AG09319 (cell line): ENCODE results near the gene MRO.

Experiments
- DNase-seq: peaks from one replicate; pipeline ENCODE4 v3.0.0-alpha.2; 2010; ENCODE audit warnings: low read depth; ENCODE audit errors: extremely low read depth
- CTCF ChIP-seq: IDR thresholded peaks from 2 replicates; pipeline ENCODE4 v1.5.1; 2011; ENCODE audit warnings: low read depth, mild to moderate bottlenecking, inconsistent platforms, low read length, moderate library complexity

Gene MRO

GRCh38 chr18:50806208-50806616 lies 13.6 kb downstream of the MRO start:
- DNase-seq, result no peak
- no peak for TF ChIP-seq CTCF

GRCh38 chr18:50805732-50806131 lies 14.1 kb downstream of the MRO start:
- TF ChIP-seq CTCF, result no peak
- no peak for DNase-seq

DNA sequence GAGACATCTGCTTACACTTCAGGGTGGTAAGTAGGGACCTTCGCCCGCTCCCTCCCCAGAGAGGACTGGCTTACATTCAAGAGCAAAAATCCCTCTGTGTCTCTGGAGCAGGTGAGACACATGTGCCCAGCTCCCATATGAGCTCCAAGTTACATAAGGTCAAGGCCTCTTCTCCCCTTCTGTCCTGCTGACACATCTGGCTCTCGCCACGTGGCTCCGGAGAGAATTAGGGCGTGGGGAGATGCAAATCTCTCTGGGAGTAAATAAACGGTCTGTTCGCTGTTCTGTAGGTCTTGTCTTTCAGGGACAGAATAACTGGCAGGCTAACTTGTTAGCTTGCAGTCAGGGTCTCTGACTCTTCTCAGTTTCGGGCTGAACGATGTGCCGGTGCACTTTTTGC lies 16.2 kb downstream of the MRO start:
- no peak for DNase-seq
- TF ChIP-seq CTCF, result no peak

GRCh38 chr18:50802141-50802540 lies 17.7 kb downstream of the MRO start:
- no peak for TF ChIP-seq CTCF
- no peak for DNase-seq

DNA sequence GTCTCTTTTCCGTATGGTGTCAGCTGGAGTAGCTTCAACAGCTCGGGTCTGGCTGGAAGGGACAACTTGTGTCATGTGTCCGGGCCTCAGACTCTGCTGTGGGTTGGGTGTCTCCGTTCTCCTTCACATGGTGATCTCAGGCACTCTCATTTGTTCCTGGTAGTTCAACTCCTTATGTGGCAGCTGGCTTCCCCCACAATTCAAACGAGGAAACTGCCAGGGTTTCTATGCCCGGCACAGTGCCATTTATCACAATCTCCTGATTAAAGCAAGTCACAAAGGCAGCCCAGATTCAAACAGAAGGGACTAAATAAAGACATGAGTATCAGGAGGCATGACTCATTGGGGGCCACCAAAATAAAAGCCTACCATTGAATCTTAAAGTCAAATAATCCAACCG lies 22.7 kb downstream of the MRO start:
- no peak for TF ChIP-seq CTCF
- no peak for DNase-seq

DNA sequence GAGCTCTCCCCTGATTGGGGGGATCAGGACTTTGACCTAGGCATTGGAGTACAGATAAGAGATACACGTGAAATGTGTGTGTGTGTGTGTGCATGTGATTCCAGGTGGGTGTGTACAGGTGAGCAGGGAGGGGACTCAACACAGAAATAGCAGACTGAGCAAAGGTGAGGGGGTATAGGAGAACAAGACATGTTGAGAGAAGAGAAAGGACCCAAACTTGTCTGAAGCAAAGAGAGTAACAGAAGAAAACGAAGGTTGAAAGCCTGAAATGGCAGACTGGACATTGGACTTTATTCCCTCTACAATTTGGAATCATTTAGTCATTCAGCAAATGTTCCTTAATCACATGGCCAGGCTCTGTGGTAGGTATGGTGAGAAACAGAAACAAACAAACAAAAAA lies 23.3 kb downstream of the MRO start:
- DNase-seq, result no peak
- no peak for TF ChIP-seq CTCF

DNA sequence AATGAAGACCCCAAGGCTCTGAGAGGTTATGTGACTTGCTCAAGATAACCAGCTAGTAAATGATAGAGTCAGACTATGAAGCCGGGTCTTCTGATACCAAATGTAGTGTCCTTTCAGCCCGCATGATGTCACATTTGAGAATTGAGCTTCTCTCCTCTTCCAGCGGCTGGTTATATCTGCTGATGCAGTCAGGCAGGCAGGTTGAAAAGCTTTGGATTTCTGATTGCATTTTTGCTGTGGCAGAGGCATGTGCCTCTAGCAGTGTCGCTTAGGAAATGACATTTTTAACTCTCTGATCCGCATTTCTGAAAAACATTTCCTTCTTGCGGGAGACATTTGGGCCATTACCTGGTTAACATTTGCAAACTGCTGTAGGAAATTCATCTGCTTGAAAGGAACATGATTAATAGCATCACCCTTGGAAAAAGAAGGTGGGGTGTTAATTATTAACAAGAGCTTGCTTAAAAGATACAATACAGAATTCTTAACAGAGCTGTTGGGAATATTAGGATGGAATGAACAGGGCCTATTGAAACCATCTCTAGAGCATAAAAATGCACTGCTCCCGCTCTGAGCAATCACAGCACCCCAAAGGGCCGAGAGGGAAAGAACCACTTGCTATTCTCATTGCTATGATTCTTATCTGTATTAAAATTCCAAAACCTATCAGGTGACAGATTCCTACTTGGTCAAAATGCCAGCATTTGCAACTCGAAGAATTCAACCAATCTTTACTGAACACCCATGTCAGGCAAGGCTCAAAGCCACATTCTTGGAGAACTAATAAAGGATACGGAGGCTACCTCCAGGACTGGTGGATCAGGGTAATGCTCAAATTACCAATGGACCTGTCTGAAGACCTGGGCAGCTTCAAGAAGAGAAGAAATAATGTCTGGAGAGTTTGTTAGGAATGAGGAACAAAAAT lies 25.9 kb downstream of the MRO start:
- no peak for DNase-seq
- TF ChIP-seq CTCF, result no peak
